Stomach (tissue), 9 donors: ENCODE data around the gene AMPD3. TPM values are rescaled to one million over a fixed set of nuclear protein-coding genes. Genes with fewer than 3 reads are reported as not detected.

Experiments used
- DNase-seq, 2 donors: peaks; one replicate each; pipeline versions ENCODE4 v3.0.0 to v3.0.0-alpha.2; 2013 to 2019
- H3K27ac ChIP-seq, 5 donors: fragments of 200-600 bp in 4 of 5; sonication (generic) in 4 of 5; one replicate each; pipeline ENCODE4 v1.5.1; 2013 to 2019; ENCODE audit warnings: mild to moderate bottlenecking in 1 of 5, moderate library complexity in 1 of 5
- H3K27me3 ChIP-seq, 3 donors: fragments of 200-600 bp; sonication (generic); one replicate each; pipeline ENCODE4 v1.5.1; 2017 to 2019; ENCODE audit warnings: mixed run types in 1 of 3
- H3K36me3 ChIP-seq, 4 donors: fragments of 200-600 bp; sonication (generic); 1 replicate in 3 of 4; 2 replicates in 1 of 4; pipeline ENCODE4 v1.5.1; 2016 to 2019
- H3K4me1 ChIP-seq, 4 donors: fragments of 200-600 bp; sonication (generic); one replicate each; pipeline ENCODE4 v1.5.1; 2016 to 2019
- H3K4me3 ChIP-seq, 4 donors: fragments of 200-600 bp; sonication (generic) in 3 of 4; one replicate each; pipeline ENCODE4 v1.5.1; 2016 to 2019; ENCODE audit warnings: mild to moderate bottlenecking in 1 of 4
- H3K9me3 ChIP-seq, 4 donors: fragments of 200-600 bp; sonication (generic); one replicate each; pipeline ENCODE4 v1.5.1; 2016 to 2019
- EP300 ChIP-seq: sonication (generic); formaldehyde crosslinking; IDR thresholded peaks from one replicate; pipeline ENCODE4 v1.6.1; 2017; ENCODE audit warnings: antibody characterized with exemption
- POLR2A ChIP-seq, 4 donors: fragments of 450-650 bp; IDR thresholded peaks; one replicate each; pipeline ENCODE4 v1.6.1; 2016; ENCODE audit warnings: antibody characterized with exemption in 4 of 4, control low read depth in 2 of 4, mild to moderate bottlenecking in 1 of 4, moderate library complexity in 1 of 4
- POLR2AphosphoS5 ChIP-seq, 3 donors: sonication (generic); formaldehyde crosslinking; IDR thresholded peaks; one replicate each; pipeline ENCODE4 v1.6.1; 2016; ENCODE audit warnings: antibody characterized with exemption in 3 of 3
- WGBS, 5 donors: extraction: QIAGEN DNeasy Blood & Tissue Kit in 3 of 5; methylation state at CpG; one replicate each; pipeline versions ENCODE4 v1.1.5 to v1.1.7; 2013 to 2018; 5-methylcytosine and 5-hydroxymethylcytosine counted together
- intact Hi-C: fragments of 100-400 bp; cut with DNase I; formaldehyde crosslinking; loops from one replicate; pipeline ENCODE4 v1.15.1; 2023; ENCODE audit warnings: low total_unique reads
- polyA plus RNA-seq, 3 donors: library from polyadenylated mRNA; stranded (reverse); fragments of 200-250 nt; gene quantifications; one replicate each; pipeline ENCODE4 v1.2.3, GENCODE V29; 2013
- total RNA-seq, 5 donors: library from RNA; depleted of rRNA; stranded (reverse); fragments of >200 nt; gene quantifications; one replicate each; pipeline versions ENCODE4 v1.1.0 to v1.2.3, GENCODE V29; 2014 to 2016
- TF ChIP-seq, protein P1 (sequence below), 7 experiments: fragments of 450-650 bp in 4 of 7; fragments of 200-600 bp in 3 of 7; sonication (generic) in 3 of 7; IDR thresholded peaks; one replicate each; pipeline ENCODE4 v1.5.1; 2016 to 2019; ENCODE audit warnings: antibody characterized with exemption in 7 of 7, control low read depth in 2 of 7, mild to moderate bottlenecking in 1 of 7
- donor health status: healthy with polysubstance abuse.
- donor health status: Bipolar disorder and iron deficiency.
- donor health status: healthy.

AMPD3 gene
- total and polyA plus RNA-seq, 8 donors: 4.1 to 20.4 (median 8.5) TPM

DNA sequence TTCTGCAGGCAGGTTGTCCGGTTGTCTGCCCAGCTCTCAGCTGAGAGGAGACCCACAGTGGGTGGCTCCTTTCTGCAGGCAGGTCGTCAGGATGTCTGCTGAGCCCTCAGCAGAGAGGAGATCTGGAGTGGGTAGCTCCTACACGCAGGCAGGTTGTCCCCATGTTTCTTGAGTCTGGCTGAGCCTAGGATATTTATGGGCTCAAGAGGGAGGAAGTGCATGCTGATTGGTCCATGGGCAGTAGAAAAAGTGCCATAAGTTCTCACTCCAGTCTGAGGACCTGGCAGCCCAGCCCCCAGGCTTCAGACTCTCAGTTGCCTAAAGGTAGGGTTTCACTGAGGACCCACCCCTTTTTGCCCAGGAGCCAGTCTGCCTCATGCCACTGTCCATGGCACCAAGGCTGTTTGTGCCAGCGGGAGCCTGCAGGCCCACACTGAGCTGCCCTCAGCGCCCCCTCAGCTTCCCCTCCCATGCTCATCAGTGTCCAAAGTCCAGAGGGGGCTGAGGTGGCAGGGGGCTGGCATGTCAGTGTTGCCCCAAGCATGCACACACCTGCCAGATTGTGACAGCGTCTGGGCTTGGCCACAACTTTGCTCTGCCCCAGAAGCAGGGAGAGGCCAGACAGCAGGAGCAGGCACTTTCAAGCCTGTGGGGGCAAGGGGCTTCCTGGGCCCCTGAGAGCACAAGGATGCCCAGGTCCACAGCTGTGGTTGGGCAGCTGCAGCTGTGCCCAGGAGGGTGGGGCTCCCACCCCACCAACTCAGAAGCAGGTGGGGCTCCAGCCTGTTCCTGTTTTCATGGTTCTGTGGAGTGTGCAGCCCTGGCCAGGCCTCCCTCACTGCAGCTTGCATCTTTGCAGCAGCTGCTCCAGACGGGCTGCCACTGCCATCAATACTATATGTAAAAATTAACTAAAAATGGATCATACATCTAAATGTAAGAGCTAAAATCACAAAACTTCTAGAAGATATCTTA, 89.7 kb downstream of the AMPD3 start:
- Histone ChIP-seq H3K36me3 (no peaks in the 10 kb centered on the region), H3K4me1 (peaks cover 2 to 13% (median 9%) of the 10 kb centered on the region in 4 donors), H3K4me3 (no peak overlapping the region), H3K9me3 (no peaks in the 10 kb centered on the region), H3K27ac (no peak overlapping the region), H3K27me3 (no peaks in the 10 kb centered on the region)
- TF ChIP-seq, protein P1, sequence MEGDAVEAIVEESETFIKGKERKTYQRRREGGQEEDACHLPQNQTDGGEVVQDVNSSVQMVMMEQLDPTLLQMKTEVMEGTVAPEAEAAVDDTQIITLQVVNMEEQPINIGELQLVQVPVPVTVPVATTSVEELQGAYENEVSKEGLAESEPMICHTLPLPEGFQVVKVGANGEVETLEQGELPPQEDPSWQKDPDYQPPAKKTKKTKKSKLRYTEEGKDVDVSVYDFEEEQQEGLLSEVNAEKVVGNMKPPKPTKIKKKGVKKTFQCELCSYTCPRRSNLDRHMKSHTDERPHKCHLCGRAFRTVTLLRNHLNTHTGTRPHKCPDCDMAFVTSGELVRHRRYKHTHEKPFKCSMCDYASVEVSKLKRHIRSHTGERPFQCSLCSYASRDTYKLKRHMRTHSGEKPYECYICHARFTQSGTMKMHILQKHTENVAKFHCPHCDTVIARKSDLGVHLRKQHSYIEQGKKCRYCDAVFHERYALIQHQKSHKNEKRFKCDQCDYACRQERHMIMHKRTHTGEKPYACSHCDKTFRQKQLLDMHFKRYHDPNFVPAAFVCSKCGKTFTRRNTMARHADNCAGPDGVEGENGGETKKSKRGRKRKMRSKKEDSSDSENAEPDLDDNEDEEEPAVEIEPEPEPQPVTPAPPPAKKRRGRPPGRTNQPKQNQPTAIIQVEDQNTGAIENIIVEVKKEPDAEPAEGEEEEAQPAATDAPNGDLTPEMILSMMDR (IDR thresholded peaks at IDR 0.05): no peak
- TF ChIP-seq POLR2AphosphoS5 (IDR thresholded peaks at IDR 0.05): no peak
- DNase-seq: no peak
- intact Hi-C loops: no loop called here
- 74 to 87% (median 80%) methylated on average over 7 of the region's 7 CpGs for WGBS, 5 donors

DNA sequence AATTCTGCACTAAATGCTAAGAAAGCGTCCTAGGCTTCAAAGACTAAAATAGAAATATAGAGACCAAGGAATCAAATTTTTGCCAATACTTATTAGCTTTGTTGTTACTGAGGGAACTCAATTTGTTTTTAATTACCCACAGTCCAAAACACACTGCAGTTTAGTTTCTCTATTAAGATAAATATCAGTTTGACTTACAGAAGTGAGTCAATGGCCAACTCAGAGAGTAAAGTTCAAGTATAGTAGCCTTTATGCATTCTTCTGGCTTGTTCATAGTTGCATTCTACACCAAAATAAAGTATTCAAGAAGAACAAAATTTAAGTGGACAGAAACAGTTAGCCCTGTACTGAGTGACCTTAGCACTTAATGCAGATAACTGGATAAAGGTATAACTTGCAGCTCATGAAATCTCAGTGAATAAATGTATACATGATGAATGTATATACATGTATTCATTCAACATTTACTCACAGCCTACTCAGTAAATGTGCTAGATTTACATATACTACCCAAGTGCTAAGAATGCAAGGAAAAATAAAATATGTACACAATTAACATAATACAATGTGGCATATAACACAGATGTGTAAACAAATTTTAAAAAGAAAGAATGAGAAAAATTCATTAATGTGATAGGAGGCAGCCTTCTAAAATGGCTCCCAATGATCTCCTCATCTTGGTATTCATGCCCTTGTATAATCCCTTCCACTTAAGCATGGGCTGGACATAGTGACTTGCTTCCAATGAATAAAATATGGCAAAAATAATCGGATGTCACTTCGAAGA, 95.6 kb downstream of the AMPD3 start:
- TF ChIP-seq POLR2AphosphoS5 (IDR thresholded peaks at IDR 0.05) (no peak), POLR2A (IDR thresholded peaks at IDR 0.05) (no peak), EP300 (no peak)
- TF ChIP-seq, protein P1 (IDR thresholded peaks at IDR 0.05): no peak
- no peaks in the 10 kb centered on the region for H3K27me3 ChIP-seq
- H3K4me1 ChIP-seq: no peaks in the 10 kb centered on the region
- no peaks in the 10 kb centered on the region for H3K36me3 ChIP-seq
- 81 to 93% (median 87%) methylated on average over 3 of the region's 3 CpGs for WGBS, 5 donors
- intact Hi-C loops: no loop called here
- DNase-seq: no peak
- no peak overlapping the region for H3K4me3 ChIP-seq
- H3K9me3 ChIP-seq: peaks cover 0 to 5% (median 2%) of the 10 kb centered on the region in 4 donors
- no peak overlapping the region for H3K27ac ChIP-seq

DNA sequence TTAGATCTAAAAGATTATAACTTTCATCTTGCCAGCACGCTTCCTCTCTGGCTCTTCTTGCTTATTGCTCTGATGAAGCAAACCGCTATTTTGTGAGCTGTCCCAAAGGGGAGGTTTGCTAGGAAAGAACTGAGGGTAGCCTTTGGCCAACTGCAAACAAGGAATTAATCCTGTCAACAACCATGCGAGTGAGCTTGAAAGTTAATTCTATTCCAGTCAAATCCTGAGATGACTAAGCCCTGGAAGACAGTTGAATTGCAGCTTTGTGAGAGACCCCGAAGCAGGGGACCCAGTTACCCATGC, 96.2 kb downstream of the AMPD3 start:
- no peak for DNase-seq
- Histone ChIP-seq H3K9me3 (peaks cover 0 to 5% (median 2%) of the 10 kb centered on the region in 4 donors), H3K36me3 (no peaks in the 10 kb centered on the region), H3K27ac (no peak overlapping the region), H3K4me3 (no peak overlapping the region), H3K27me3 (no peaks in the 10 kb centered on the region), H3K4me1 (no peaks in the 10 kb centered on the region)
- intact Hi-C loops: no loop called here
- 61 to 89% (median 75%) methylated on average over 4 of the region's 4 CpGs for WGBS, 5 donors
- TF ChIP-seq POLR2A (IDR thresholded peaks at IDR 0.05) (no peak), POLR2AphosphoS5 (IDR thresholded peaks at IDR 0.05) (no peak), EP300 (no peak)
- TF ChIP-seq, protein P1 (IDR thresholded peaks at IDR 0.05): no peak

DNA sequence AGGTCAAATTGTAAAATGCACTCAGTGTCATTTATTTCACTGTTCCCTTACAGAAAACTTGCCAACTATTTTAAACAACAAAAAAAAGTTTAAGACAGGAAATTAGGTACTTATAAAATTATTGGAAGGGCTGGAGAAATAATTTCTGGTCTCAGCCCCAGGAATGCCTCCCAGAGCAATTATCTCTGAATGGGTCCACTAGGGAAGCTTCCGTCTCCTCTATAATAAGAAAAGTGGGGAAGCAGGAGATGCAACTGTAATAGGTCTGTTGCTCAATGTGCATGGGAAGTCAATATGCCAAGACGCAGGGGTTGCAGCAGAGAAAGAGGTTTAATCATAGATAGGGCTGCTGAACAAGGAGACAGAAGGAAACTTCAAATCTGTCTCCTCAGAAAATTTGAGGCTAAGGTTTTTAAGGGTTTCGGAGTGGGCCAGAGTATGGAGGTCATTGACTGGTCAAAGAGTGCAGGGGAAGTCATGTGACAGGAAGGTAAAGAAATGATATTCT, 96.8 kb downstream of the AMPD3 start:
- no peak overlapping the region for H3K4me3 ChIP-seq
- no peaks in the 10 kb centered on the region for H3K36me3 ChIP-seq
- H3K27ac ChIP-seq: no peak overlapping the region
- no peaks in the 10 kb centered on the region for H3K27me3 ChIP-seq
- H3K9me3 ChIP-seq: peaks cover 0 to 5% (median 2%) of the 10 kb centered on the region in 4 donors
- WGBS, 5 donors: 92 to 97% (median 94%) methylated on average over 3 of the region's 3 CpGs
- no peaks in the 10 kb centered on the region for H3K4me1 ChIP-seq
- intact Hi-C loops: no loop called here
- no peak for DNase-seq
- TF ChIP-seq POLR2AphosphoS5 (IDR thresholded peaks at IDR 0.05): no peak
- TF ChIP-seq POLR2A (IDR thresholded peaks at IDR 0.05): no peak
- TF ChIP-seq, protein P1 (IDR thresholded peaks at IDR 0.05): no peak
- no peak for TF ChIP-seq EP300
